ENCODE data around the gene BOLL. TPM values are rescaled to one million over a fixed set of nuclear protein-coding genes. Genes with fewer than 3 reads are reported as not detected.
A peak's percentile ranks its signal among the peaks of the same experiment; 100 is the strongest.

The BOLL gene
- polyA plus RNA-seq, 1 donor from 2014 or later: not detected

- peak overlapping the region; percentile 60 for H3K9ac ChIP-seq (ENCODE audit: low read length)
- H3K27ac ChIP-seq (ENCODE audit: low read length): no peak overlapping the region
- no peaks in the 10 kb centered on the region for H3K36me3 ChIP-seq (ENCODE audit: insufficient read depth, low read length)
- no peaks in the 10 kb centered on the region for H3F3A ChIP-seq (ENCODE audit: insufficient read depth, low read length, poor library complexity, severe bottlenecking)
- H3K9me3 ChIP-seq (ENCODE audit: low read length): no peaks in the 10 kb centered on the region
- peak overlapping the region; percentile 79 for H3K4me3 ChIP-seq (ENCODE audit: low read length)
- no peaks in the 10 kb centered on the region for H4K20me1 ChIP-seq (ENCODE audit: insufficient read depth)
- TF ChIP-seq POLR2AphosphoS5 (IDR thresholded peaks at IDR 0.05): no peak
- TF ChIP-seq EP300 (conservative IDR thresholded peaks at IDR 0.05; ENCODE audit: poor library complexity, severe bottlenecking): no peak
- no peak for TF ChIP-seq EZH2 (IDR thresholded peaks at IDR 0.05; ENCODE audit: borderline replicate concordance, insufficient read depth, low read length, poor library complexity, severe bottlenecking)
- TF ChIP-seq MXI1 (conservative IDR thresholded peaks at IDR 0.05; ENCODE audit: poor library complexity, severe bottlenecking): peak; percentile 50
- TF ChIP-seq, protein P1, sequence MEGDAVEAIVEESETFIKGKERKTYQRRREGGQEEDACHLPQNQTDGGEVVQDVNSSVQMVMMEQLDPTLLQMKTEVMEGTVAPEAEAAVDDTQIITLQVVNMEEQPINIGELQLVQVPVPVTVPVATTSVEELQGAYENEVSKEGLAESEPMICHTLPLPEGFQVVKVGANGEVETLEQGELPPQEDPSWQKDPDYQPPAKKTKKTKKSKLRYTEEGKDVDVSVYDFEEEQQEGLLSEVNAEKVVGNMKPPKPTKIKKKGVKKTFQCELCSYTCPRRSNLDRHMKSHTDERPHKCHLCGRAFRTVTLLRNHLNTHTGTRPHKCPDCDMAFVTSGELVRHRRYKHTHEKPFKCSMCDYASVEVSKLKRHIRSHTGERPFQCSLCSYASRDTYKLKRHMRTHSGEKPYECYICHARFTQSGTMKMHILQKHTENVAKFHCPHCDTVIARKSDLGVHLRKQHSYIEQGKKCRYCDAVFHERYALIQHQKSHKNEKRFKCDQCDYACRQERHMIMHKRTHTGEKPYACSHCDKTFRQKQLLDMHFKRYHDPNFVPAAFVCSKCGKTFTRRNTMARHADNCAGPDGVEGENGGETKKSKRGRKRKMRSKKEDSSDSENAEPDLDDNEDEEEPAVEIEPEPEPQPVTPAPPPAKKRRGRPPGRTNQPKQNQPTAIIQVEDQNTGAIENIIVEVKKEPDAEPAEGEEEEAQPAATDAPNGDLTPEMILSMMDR (IDR thresholded peaks at IDR 0.05; ENCODE audit: poor library complexity, severe bottlenecking): peak; percentile 42
- TF ChIP-seq SMC3 (conservative IDR thresholded peaks at IDR 0.05; ENCODE audit: poor library complexity): peak; percentile 26
- no peak for TF ChIP-seq REST (IDR thresholded peaks at IDR 0.05; ENCODE audit: borderline replicate concordance)
- peak; percentile 7 for TF ChIP-seq RAD21 (conservative IDR thresholded peaks at IDR 0.05)
- TF ChIP-seq TAF1 (IDR thresholded peaks at IDR 0.05; ENCODE audit: low read depth): no peak
- peaks cover 23% of the 10 kb centered on the region for H3K27me3 ChIP-seq (ENCODE audit: insufficient read depth, low read depth, low read length)
- H3K4me2 ChIP-seq (ENCODE audit: low read length): peak overlapping the region; percentile 71
- peak overlapping the region; percentile 62 for H2AFZ ChIP-seq (ENCODE audit: low read depth, low read length)
- H3K79me2 ChIP-seq (replicated peaks; ENCODE audit: insufficient read depth, low read length): peaks cover 4% of the 10 kb centered on the region
- H3K9me2 ChIP-seq (ENCODE audit: insufficient read depth, low read length): no peaks in the 10 kb centered on the region
These were observed 19.9 kb upstream of the BOLL start for GRCh38 chr2:197804758-197805714.

DNA sequence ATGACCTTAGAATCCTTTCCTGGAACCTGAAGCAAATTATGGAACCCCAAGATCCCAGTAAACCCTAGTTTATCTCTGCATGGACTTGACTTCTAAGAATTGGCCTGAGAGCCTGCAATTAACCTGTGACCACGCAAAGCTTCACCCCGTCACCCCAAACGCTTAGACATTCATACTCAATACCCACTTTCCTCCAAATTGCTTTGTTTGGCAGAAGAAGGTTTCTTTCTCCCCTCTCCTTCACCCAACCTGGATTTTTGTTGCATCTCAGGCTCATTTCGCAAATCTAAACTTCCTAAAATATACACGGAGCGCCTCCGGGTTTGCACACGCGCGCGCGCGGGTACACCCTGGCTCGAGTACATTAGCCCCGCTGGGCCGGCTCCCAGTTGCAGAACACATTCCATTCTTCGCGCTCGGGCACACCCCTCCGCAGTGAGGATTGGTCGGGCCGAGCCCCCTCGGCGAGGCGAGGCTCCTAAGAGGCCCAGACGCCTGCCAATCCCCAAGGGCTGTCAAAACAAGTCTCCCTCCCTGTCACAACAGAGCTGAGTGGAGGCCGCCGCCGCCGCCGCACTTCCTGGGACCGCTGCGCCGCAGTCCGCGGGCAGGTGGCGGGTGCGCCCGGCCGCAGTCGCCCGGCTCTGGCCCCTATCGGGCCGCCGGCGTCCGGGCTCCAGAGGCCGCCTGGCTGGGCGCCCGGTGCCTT is 19.1 kb upstream of the BOLL start, which contains the start of gene PLCL1:
Gene PLCL1, plus strand, starts transcription at position 545 of the 709 bp plus-strand sequence.
- Histone ChIP-seq H3K4me2 (ENCODE audit: low read length) (peak within 1 kb of the TSS; percentile 71), H3K79me2 (replicated peaks; ENCODE audit: insufficient read depth, low read length) (peaks cover 4% of the 10 kb centered on the region), H3F3A (ENCODE audit: insufficient read depth, low read length, poor library complexity, severe bottlenecking) (no peaks in the 10 kb centered on the region), H3K4me3 (ENCODE audit: low read length) (peak within 1 kb of the TSS; percentile 79), H3K9me2 (ENCODE audit: insufficient read depth, low read length) (no peaks in the 10 kb centered on the region), H3K9me3 (ENCODE audit: low read length) (no peaks in the 10 kb centered on the region), H2AFZ (ENCODE audit: low read depth, low read length) (peak within 1 kb of the TSS; percentile 62), H3K27me3 (ENCODE audit: insufficient read depth, low read depth, low read length) (peaks cover 23% of the 10 kb centered on the region), H4K20me1 (ENCODE audit: insufficient read depth) (no peaks in the 10 kb centered on the region), H3K27ac (ENCODE audit: low read length) (no peak within 1 kb of the TSS), H3K36me3 (ENCODE audit: insufficient read depth, low read length) (no peaks in the 10 kb centered on the region), H3K9ac (ENCODE audit: low read length) (peak within 1 kb of the TSS; percentile 60)
- TF ChIP-seq EP300 (conservative IDR thresholded peaks at IDR 0.05; ENCODE audit: poor library complexity, severe bottlenecking) (peak; percentile 85), TAF1 (IDR thresholded peaks at IDR 0.05; ENCODE audit: low read depth) (no peak), POLR2AphosphoS5 (IDR thresholded peaks at IDR 0.05) (peak; percentile 84), RAD21 (conservative IDR thresholded peaks at IDR 0.05) (peak; percentile 15), MXI1 (conservative IDR thresholded peaks at IDR 0.05; ENCODE audit: poor library complexity, severe bottlenecking) (peak; percentile 37), REST (IDR thresholded peaks at IDR 0.05; ENCODE audit: borderline replicate concordance) (no peak), EZH2 (IDR thresholded peaks at IDR 0.05; ENCODE audit: borderline replicate concordance, insufficient read depth, low read length, poor library complexity, severe bottlenecking) (no peak), SMC3 (conservative IDR thresholded peaks at IDR 0.05; ENCODE audit: poor library complexity) (peak; percentile 34)
- TF ChIP-seq, protein P1 (IDR thresholded peaks at IDR 0.05; ENCODE audit: poor library complexity, severe bottlenecking): peak; percentile 15
